K562 (cell line): ENCODE results near the gene PRMT5. TPM values are rescaled to one million over a fixed set of nuclear protein-coding genes. Genes with fewer than 3 reads are reported as not detected.

Experiments used
- ATAC-seq: fragments of 200-7000 bp; cut with Tn5 transposase; 3 replicates; pipeline ENCODE4 v1.9.1; 2020; ENCODE audit warnings: moderate library complexity
- BruUV-seq: library from RNA; stranded (reverse); fragments of 400-500 nt; replicated peaks from 2 replicates; lab custom pipeline; 2021; lab: Mats Ljungman, UMichigan
- CTCF ChIA-PET: fragments of 300-600 bp; formaldehyde crosslinking; extraction: SDS; loops from one replicate; lab custom pipeline; 2021; ENCODE audit warnings: low intra/inter-chr PET ratio; lab: Yijun Ruan, JAX
- POLR2A ChIA-PET: fragments of 300-600, 350-650 bp; sonication (Branson Sonifier 250); formaldehyde crosslinking; extraction: SDS; loops from one replicate; lab custom pipeline; 2021; ENCODE audit warnings: antibody characterized with exemption, inconsistent platforms; lab: Yijun Ruan, JAX
- DNase-seq, 4 experiments: peaks; one replicate each; pipeline versions ENCODE4 v3.0.0 to v3.0.0-alpha.2; 2011 to 2018; ENCODE audit warnings: low spot score in 3 of 4, mixed read lengths in 3 of 4; ENCODE audit errors: extremely low read depth in 1 of 4
- FAIRE-seq: peaks from 2 replicates; lab custom pipeline; 2011; peaks lifted over from hg19 to GRCh38; lab: Jason Lieb, UNC
- H2AFZ ChIP-seq: 2 replicates; pipeline ENCODE4 v1.6.0; 2011; ENCODE audit warnings: low read depth, low read length, control low read depth, inconsistent platforms
- H3K27ac ChIP-seq: fragments of 200-600 bp; 3 replicates; pipeline ENCODE4 v1.8.0; 2011; ENCODE audit warnings: low read depth, mild to moderate bottlenecking, control low read depth, inconsistent platforms, low read length, moderate library complexity, mixed read lengths; ENCODE audit errors: extremely low read depth
- H3K27me3 ChIP-seq, 2 experiments: fragments of 300-600 bp in 1 of 2; 2 replicates in 1 of 2; 3 replicates in 1 of 2; pipeline versions ENCODE4 v1.6.0 to v1.8.0; 2011; ENCODE audit warnings: inconsistent platforms in 2 of 2, low read length in 2 of 2, mild to moderate bottlenecking in 1 of 2, mixed read lengths in 1 of 2, moderate library complexity in 1 of 2; ENCODE audit not compliant: control insufficient read depth in 2 of 2, insufficient read depth in 2 of 2
- H3K36me3 ChIP-seq: fragments of 300-600 bp; 3 replicates; pipeline ENCODE4 v1.8.0; 2011; ENCODE audit warnings: mild to moderate bottlenecking, low read length, inconsistent platforms; ENCODE audit not compliant: control insufficient read depth, insufficient read depth
- H3K4me1 ChIP-seq, 2 experiments: fragments of 200-600 bp in 1 of 2; replicated peaks in 1 of 2; 2 replicates in 1 of 2; 3 replicates in 1 of 2; pipeline versions ENCODE4 v1.5.1 to v1.8.0; 2011; ENCODE audit warnings: inconsistent platforms in 2 of 2, low read length in 2 of 2, mild to moderate bottlenecking in 1 of 2, mixed read lengths in 1 of 2, moderate library complexity in 1 of 2; ENCODE audit not compliant: control insufficient read depth in 2 of 2, insufficient read depth in 2 of 2
- H3K4me2 ChIP-seq: 2 replicates; pipeline ENCODE4 v1.6.1; 2011; ENCODE audit warnings: low read length, control low read depth, inconsistent platforms, mixed read lengths; ENCODE audit not compliant: insufficient read depth
- H3K4me3 ChIP-seq: fragments of 200-600 bp; sonication (generic), shearing (Covaris generic); 2 replicates; pipeline ENCODE4 v1.5.1; 2016; ENCODE audit warnings: control low read depth, inconsistent platforms
- H3K79me2 ChIP-seq: fragments of 200-600 bp; 3 replicates; pipeline ENCODE4 v1.8.0; 2011; ENCODE audit warnings: low read length, inconsistent platforms; ENCODE audit not compliant: control insufficient read depth, insufficient read depth
- H3K9ac ChIP-seq, 2 experiments: 2 replicates each; pipeline versions ENCODE4 v1.6.0 to v1.6.1; 2011; ENCODE audit warnings: low read depth in 2 of 2, low read length in 2 of 2, control low read depth in 1 of 2, inconsistent platforms in 1 of 2, mild to moderate bottlenecking in 1 of 2, mixed read lengths in 1 of 2; ENCODE audit not compliant: insufficient read depth in 1 of 2
- H3K9me1 ChIP-seq: one replicate; pipeline ENCODE4 v1.6.0; 2011; ENCODE audit warnings: inconsistent platforms, mild to moderate bottlenecking, low read length, moderate library complexity; ENCODE audit not compliant: control insufficient read depth, insufficient read depth
- H3K9me3 ChIP-seq: replicated peaks from 2 replicates; pipeline ENCODE4 v1.5.1; 2011; ENCODE audit warnings: low read depth, low read length, inconsistent platforms; ENCODE audit not compliant: control insufficient read depth, insufficient read depth
- H4K20me1 ChIP-seq: replicated peaks from 2 replicates; pipeline ENCODE4 v1.6.1; 2011; ENCODE audit warnings: low read length, inconsistent platforms, mixed read lengths; ENCODE audit not compliant: control insufficient read depth, insufficient read depth
- CHD7 ChIP-seq: fragments of 200-600 bp; sonication (generic); IDR thresholded peaks from one replicate; pipeline ENCODE4 v1.6.1; 2012; ENCODE audit warnings: mild to moderate bottlenecking, low read depth, low read length, inconsistent platforms
- FOXA1 ChIP-seq: fragments of 450-650 bp; IDR thresholded peaks from 2 replicates; pipeline ENCODE4 v1.6.1; 2016; ENCODE audit warnings: mild to moderate bottlenecking, borderline replicate concordance
- HNRNPH1 ChIP-seq: fragments of 200-400 bp; formaldehyde crosslinking; optimal IDR thresholded peaks from 2 replicates; pipeline ENCODE3; 2017; ENCODE audit warnings: low read depth, mild to moderate bottlenecking, low read length, moderate library complexity
- MAFG ChIP-seq: fragments of 450-650 bp; conservative IDR thresholded peaks from 2 replicates; pipeline ENCODE4 v1.6.1; 2016; ENCODE audit warnings: missing genetic modification characterization, missing compliant biosample characterization
- PTRF ChIP-seq: fragments of 450-650 bp; IDR thresholded peaks from 2 replicates; pipeline ENCODE4 v1.6.1; 2016; ENCODE audit warnings: mild to moderate bottlenecking, missing genetic modification characterization, missing compliant biosample characterization
- TCF7L2 ChIP-seq: fragments of 150-350 bp; IDR thresholded peaks from 2 replicates; pipeline ENCODE4 v1.6.1; 2016; ENCODE audit warnings: low read depth, mild to moderate bottlenecking, low read length, moderate library complexity
- THRAP3 ChIP-seq: fragments of 450-650 bp; IDR thresholded peaks from 2 replicates; pipeline ENCODE4 v1.6.1; 2016; ENCODE audit warnings: mild to moderate bottlenecking, inconsistent platforms, borderline replicate concordance
- ZFP30 ChIP-seq: fragments of 250-450 bp; sonication (Bioruptor Pico); IDR thresholded peaks from 2 replicates; pipeline ENCODE4 v1.8.0; 2022; ENCODE audit warnings: moderate library complexity, mild to moderate bottlenecking, inconsistent platforms, borderline replicate concordance
- ZNF143 ChIP-seq: sonication (generic); formaldehyde crosslinking; IDR thresholded peaks from 2 replicates; pipeline ENCODE4 v1.9.0; 2022; ENCODE audit warnings: mild to moderate bottlenecking, missing genetic modification reagents
- ZNF146 ChIP-seq: IDR thresholded peaks from one replicate; pipeline ENCODE4 v1.6.1; 2018; ENCODE audit warnings: missing compliant biosample characterization; ENCODE audit not compliant: unreplicated experiment
- ZNF197 ChIP-seq: fragments of 200-800 bp; sonication (Bioruptor generic); IDR thresholded peaks from 2 replicates; pipeline ENCODE4 v1.6.1; 2016; ENCODE audit warnings: low read depth, missing genetic modification characterization, missing compliant biosample characterization
- WGBS: fragments of 100-300 bp; shearing (Covaris generic); methylation state at CpG from one replicate; pipeline ENCODE4 v1.1.6; 2016; ENCODE audit warnings: low coverage, mixed read lengths; ENCODE audit not compliant: insufficient coverage; ENCODE audit errors: missing lambda C conversion rate; 5-methylcytosine and 5-hydroxymethylcytosine counted together
- in situ Hi-C: fragments of 300-500 bp; cut with MboI; formaldehyde crosslinking; loops from 4 replicates; pipeline ENCODE4 v1.15.0; 2018; ENCODE audit warnings: inconsistent platforms, mixed read lengths
- intact Hi-C: fragments of 100-400 bp; cut with micrococcal nuclease; formaldehyde crosslinking; loops from 2 replicates; pipeline ENCODE4 v1.14.2; 2022
- polyA plus RNA-seq, 8 experiments: library from polyadenylated mRNA; depleted of rRNA in 4 of 8; stranded (reverse) in 5 of 8; unstranded in 3 of 8; fragments of >200 nt; fragmentation: Nextera tagmentation in 2 of 8; fragmentation: Illumina TruSeq in 1 of 8; extraction: Ambion mirVana in 2 of 8; extraction: Trizol in 1 of 8; gene quantifications; 2 replicates each; pipeline versions ENCODE4 v1.2.1 to v1.2.3, GENCODE V29; 2011 to 2014; ENCODE audit warnings: inconsistent platforms in 1 of 8, missing spikeins in 1 of 8
- total RNA-seq, 7 experiments: library from RNA; depleted of rRNA in 6 of 7; stranded (reverse); fragments of >200 nt in 6 of 7; fragmentation: Illumina TruSeq in 2 of 7; extraction: Trizol in 2 of 7; gene quantifications; 2 replicates each; pipeline versions ENCODE4 v1.2.1 to v1.2.3, GENCODE V29; 2011 to 2021; ENCODE audit warnings: low replicate concordance in 1 of 7

PRMT5 gene
- total and polyA plus RNA-seq, 9 of the 15 experiments (the other 6 are each of a cell fraction or from before 2014, with no cell fraction given) = 114 to 552 (median 222) TPM

GRCh38 chr14:22882529-22883172 is 46.5 kb downstream of the PRMT5 start:
- no TSS peak for BruUV-seq
- ATAC-seq = peak; percentile 64
- H2AFZ ChIP-seq = 0 out of 2 replicates have a peak overlapping the region, but pooled peaks have one; percentile 46
- in situ Hi-C loops (no loop called here), intact Hi-C loops (no loop called here)
- H3K4me1 ChIP-seq = peaks cover 20 to 31% of the 10 kb centered on the region in 2 experiments
- no peak overlapping the region for H3K27ac ChIP-seq
- FAIRE-seq = peak; percentile 77
- POLR2A ChIA-PET = interaction anchor here (0.5 to 3.8 kb wide), 10 partner anchors 10 to 1610 kb away, joined by 3 to 60 read pairs (median 3); partner anchors contain the start of gene LRP10
- peaks cover 7% of the 10 kb centered on the region for H3K79me2 ChIP-seq
- peak; percentile 77 to 88 (median 82) for DNase-seq
- 37% methylated on average over 5 of the region's 6 CpGs for WGBS
- H3K36me3 ChIP-seq = peaks cover 8% of the 10 kb centered on the region; the same call in 2 of the 3 replicates
- peak overlapping the region in 1 of 2 experiments; percentile 76; a peak in 2 of 4 replicates for H3K9ac ChIP-seq
- H3K27me3 ChIP-seq = no peaks in the 10 kb centered on the region
- H4K20me1 ChIP-seq = peaks cover 5% of the 10 kb centered on the region; the same call in 1 of the 2 replicates
- H3K9me1 ChIP-seq = no peaks in the 10 kb centered on the region
- CTCF ChIA-PET = interaction anchor here (1.0 kb wide), 1 partner anchor 9 kb away, joined by 3 read pairs; no protein-coding TSS in a partner anchor
- peak overlapping the region; percentile 20; the same call in 1 of the 2 replicates for H3K4me2 ChIP-seq
- H3K9me3 ChIP-seq = no peaks in the 10 kb centered on the region
- H3K4me3 ChIP-seq = no peak overlapping the region
- TF ChIP-seq PTRF (no peak), TCF7L2 (no peak), THRAP3 (no peak), ZFP30 (CRISPR knock-in tag) (no peak), ZNF146 (no peak), FOXA1 (no peak), ZNF197 (CRISPR knock-in tag) (no peak), ZNF143 (CRISPR knock-in tag) (no peak), HNRNPH1 (no peak), CHD7 (no peak), MAFG (no peak)
